ENCODE measurements around the gene RPL3.
"Not testable (repeated sequence)": the region's sequence is repeated elsewhere in the genome, so short reads cannot be mapped to it uniquely, and the experiment has no call there.

DNA sequence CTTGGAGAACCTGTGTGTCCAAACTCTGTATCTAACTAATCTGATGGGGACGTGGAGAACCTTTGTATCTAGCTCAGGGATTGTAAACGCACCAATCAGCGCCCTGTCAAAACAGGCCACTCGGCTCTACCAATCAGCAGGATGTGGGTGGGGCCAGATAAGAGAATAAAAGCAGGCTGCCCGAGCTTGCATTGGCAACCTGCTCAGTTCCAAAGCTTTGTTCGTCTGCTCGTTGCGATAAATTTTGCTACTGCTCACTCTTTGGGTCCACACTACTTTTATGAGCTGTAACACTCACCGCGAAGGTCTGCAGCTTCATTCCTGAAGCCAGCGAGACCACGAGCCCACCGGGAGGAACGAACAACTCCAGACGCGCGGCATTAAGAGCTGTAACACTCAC, 38.8 kb upstream of the RPL3 start:
- not testable (repeated sequence) for TF ChIP-seq SMAD3 (CRISPR knock-in tag; IDR thresholded peaks at IDR 0.05; ENCODE audit: borderline replicate concordance); ZNF121 (CRISPR knock-in tag; IDR thresholded peaks at IDR 0.05); CTCF (IDR thresholded peaks at IDR 0.05); E2F1 (CRISPR knock-in tag; IDR thresholded peaks at IDR 0.05); HMGA2 (CRISPR knock-in tag; IDR thresholded peaks at IDR 0.05)
- TF ChIP-seq, protein P1, sequence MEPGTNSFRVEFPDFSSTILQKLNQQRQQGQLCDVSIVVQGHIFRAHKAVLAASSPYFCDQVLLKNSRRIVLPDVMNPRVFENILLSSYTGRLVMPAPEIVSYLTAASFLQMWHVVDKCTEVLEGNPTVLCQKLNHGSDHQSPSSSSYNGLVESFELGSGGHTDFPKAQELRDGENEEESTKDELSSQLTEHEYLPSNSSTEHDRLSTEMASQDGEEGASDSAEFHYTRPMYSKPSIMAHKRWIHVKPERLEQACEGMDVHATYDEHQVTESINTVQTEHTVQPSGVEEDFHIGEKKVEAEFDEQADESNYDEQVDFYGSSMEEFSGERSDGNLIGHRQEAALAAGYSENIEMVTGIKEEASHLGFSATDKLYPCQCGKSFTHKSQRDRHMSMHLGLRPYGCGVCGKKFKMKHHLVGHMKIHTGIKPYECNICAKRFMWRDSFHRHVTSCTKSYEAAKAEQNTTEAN (CRISPR knock-in tag; IDR thresholded peaks at IDR 0.05) = not testable (repeated sequence)
